Breast epithelium (tissue), 3 donors: Measurements from ENCODE around the gene FNTB.

Experiments
- CTCF ChIP-seq, 3 donors: fragments of 450-650 bp; IDR thresholded peaks; one replicate each; pipeline ENCODE4 v1.5.1; 2016 to 2017; ENCODE audit warnings: antibody characterized with exemption in 3 of 3, mild to moderate bottlenecking in 3 of 3, moderate library complexity in 3 of 3
- POLR2A ChIP-seq: fragments of 450-650 bp; IDR thresholded peaks from one replicate; pipeline ENCODE4 v1.6.1; 2016; ENCODE audit warnings: antibody characterized with exemption, mild to moderate bottlenecking, moderate library complexity

GRCh38 chr14:65038966-65039365, 52.3 kb downstream of the FNTB start:
- no peak for TF ChIP-seq CTCF (IDR thresholded peaks at IDR 0.05)
- no peak for TF ChIP-seq POLR2A
